Daoy (cell line): ENCODE measurements around the gene PSG2. TPM values are rescaled to one million over a fixed set of nuclear protein-coding genes. Genes with fewer than 3 reads are reported as not detected.
"Not testable (repeated sequence)": the region's sequence is repeated elsewhere in the genome, so short reads cannot be mapped to it uniquely, and the experiment has no call there.

Source experiments
- DNase-seq: peaks from one replicate; pipeline ENCODE4 v3.0.0-alpha.2; 2015; ENCODE audit warnings: low read depth
- total RNA-seq: library from RNA; depleted of rRNA; stranded (reverse); fragments of >200 nt; shearing (Covaris generic); gene quantifications from 2 replicates; pipeline ENCODE4 v1.2.3, GENCODE V29; 2014; rRNA removed

Gene PSG2
- total RNA-seq, 1 experiment from 2014 or later: not detected

DNA sequence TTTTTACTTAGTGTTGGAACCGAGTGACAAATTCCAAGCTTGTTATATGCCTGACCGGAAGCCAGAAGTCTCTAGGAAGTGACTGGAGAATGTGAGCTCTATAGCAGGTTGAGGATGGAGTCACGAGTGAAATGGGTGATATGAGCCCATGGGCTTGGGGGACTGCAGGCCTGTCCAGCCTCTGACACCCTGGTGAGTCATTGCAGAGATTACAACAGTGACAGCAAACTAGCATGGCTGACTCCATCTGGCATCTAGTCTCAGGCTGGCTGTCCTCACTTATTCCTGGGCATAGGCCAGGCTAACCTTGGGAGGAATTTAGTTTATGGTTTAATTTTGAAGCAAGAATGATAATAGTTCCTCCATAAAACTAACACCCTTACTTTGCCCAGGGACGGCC, 4.6 kb downstream of the PSG2 start:
- peak; percentile 68 for DNase-seq

DNA sequence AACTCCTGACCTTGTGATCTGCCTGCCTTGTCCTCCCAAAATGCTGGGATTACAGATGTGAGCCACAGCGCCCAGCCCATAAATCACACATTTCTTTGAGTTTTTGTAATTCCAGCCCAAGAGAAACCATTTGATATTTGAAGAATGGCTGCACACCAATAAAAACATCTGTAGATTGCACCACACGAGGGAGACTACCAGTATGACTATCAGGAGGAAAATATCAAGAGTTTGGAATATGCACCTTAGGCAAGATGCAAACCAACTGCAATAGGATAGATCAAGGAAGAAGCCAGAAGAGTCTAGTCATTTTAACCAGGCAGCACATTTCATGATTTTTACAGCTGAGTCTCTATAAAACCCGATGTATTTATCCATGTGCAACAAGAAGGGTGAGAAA, 20.1 kb downstream of the PSG2 start:
- not testable (repeated sequence) for DNase-seq

DNA sequence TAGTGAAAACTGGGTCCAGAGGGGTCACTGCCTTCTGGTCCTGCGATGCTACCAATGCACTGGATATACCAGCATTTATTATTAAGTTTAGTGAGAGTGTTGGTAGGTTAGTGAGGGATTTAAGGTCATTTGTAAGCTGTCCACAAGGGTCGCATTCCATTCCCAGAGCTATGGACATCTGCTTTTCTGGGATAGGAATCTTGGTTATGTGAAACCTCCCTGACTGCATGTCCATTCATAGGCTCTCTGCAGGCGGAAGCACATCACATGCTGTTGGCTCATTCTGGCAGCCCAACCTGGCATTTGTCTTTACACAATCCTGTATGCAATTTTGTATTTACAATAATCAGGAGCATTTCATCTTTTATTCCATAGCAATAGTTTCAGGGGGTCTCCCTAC, 21.2 kb downstream of the PSG2 start:
- not testable (repeated sequence) for DNase-seq

DNA sequence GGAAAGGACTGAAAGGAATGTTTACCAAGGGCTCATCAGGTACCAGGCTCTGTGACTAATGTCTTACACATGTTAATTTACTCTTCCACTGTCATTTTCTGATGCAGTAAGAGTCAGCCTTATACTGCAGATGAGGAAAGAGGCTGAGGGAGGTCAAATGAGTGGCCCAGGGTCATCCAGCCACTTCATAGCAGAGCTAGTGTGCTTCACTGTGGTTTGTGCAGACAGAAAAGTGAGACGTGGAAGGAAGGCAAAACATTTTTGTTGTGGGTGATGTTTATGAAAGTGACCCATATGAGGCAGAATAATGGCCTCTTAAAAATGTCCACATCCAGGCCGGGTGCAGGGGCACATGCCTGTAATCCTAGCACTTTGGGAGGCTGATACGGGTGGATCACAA, 22.2 kb downstream of the PSG2 start:
- DNase-seq: not testable (repeated sequence)

DNA sequence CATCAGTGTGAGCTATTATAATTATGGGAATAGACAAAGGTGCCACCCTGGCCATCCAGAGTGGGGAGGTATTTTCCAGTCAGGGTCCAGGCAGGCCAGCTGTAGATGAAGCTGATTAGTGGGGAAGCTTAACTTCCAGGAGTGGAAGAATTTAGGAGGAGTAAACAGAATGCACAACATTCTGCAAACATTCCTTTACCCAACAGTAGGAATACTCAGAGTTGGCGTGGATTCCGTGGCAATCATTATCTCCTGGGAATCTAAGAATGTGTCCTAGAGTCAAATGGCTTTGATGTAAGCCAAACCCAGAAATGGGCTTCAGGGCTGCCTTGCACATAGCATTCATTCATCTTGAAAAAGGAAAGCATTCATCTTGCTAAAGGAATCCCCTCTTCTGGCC, 23.0 kb downstream of the PSG2 start:
- DNase-seq: not testable (repeated sequence)

DNA sequence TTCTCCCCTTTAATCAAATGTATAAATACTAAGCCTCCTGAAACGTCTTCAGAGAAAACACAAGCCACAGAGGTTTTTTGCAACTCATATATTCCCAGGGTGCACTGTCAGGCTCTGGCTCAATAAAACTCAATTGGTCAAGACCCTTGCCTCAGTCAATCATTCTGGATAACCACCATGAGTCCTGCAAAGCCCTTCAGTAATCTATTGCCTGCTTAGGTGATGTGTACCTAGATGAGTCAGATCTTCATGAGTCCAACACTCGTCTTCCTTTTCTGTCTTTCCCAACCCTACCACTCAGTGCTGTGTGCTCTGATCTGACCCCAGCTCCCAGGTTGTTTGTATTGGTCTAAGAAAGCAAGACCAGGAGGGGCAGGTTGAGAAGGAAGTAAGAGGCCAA, 24.1 kb downstream of the PSG2 start:
- DNase-seq: not testable (repeated sequence)

DNA sequence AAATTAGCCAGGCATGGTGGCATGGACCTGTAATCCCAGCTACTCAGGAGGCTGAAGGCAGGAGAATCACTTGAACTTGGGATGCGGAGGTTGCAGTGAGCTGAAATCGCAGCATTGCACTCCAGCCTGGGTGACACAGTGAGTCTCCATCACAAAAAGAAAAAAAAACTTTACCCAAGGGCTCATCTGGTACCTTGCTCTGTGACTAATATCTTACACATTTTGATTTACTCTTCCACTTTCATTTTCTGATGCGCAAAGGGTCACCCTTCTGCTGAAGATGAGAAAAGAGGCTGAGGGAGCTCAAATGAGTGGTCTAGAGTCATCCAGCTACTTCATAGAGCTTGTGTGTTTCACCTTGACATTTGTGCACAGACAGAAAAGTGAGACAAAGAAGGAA, 34.5 kb downstream of the PSG2 start:
- DNase-seq: not testable (repeated sequence)

DNA sequence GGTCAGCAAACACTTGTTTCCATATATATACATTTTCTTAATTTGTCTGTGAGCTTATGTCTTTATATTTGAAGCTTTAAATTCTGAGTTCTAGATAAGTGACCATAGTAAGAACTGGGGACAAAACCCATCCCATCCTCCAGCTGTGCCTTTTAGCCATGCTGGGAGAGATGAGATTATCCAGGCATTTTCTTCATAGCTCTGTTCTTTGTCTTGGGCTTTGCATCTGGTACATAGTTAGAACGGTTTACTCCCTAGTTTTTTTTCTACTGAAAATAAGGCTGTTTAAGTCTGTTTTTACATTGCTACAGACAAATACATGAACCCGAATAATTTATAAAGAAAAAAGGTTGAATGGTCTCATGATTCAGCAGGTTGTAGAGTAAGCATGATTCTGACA, 35.9 kb downstream of the PSG2 start:
- DNase-seq: not testable (repeated sequence)

DNA sequence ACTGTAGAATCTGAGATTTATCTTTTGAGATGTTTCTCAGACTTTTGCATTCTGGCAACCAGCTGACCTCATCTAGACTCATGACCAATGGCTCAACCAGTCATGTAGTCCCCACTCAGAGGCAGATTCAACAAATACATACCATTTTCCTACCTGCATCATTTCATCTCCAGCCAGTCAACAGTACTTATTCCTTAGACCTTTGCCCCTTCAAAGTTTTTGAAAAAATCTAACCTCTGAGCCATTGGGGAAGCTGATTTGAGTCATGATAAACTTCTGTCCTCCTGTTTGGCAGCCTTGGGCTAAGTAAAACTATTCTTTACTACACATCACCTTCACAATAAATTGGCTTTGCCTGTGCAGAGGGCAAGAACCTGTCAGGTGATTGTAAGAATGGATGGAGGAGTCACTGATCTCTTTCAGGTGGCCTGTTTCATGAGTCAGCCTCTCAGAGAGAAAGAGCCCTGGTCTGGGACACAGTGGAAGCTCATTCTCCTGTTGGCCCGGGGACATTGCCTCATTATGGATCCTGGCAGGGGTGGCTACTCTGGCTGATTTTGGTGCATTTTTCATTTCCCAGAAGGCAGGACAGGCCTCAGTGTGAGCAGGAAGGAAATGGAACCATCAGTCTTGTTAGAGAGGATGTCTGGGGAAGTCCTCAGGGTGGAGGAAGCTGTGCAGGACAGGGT, 38.9 kb downstream of the PSG2 start:
- DNase-seq: not testable (repeated sequence)

DNA sequence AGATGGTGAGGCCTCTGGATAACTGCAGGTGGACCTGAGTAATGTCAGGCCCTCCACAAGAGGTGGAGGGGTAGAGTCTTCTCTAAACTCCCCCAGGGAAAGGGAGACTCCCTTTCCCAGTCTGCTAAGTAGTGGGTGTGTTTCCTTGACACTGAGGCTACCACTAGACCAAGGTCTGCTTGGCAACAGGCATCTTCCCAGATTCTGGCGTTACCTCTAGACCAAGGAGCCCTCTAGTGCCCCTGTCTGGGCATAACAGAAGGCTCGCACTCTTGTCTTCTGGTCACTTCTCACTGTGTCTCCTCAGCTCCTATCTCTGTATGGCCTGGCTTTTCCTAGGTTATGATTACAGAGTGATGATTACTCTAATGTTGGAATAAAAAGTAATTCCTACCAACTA, 50.9 kb downstream of the PSG2 start:
- peak; percentile 33 for DNase-seq

DNA sequence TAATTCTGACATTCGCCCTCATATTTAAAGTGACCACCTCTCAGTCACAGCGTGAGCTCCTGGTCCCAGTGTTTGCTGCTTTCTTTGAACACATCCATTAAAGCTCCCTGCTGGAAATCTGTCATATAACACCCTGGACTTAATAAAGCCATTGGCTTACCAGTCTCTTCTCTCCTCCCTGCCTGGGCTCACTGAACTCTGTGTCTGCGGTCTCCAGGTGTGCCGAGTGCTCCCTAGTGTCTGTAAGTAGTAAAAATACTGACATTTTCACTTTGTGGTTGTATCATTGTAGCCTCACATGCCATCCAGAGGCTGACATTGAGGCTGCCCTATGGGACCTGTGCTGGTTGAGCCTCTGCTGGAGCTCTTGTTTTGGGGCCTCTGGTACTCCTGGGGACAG, 53.6 kb downstream of the PSG2 start:
- no peak for DNase-seq

DNA sequence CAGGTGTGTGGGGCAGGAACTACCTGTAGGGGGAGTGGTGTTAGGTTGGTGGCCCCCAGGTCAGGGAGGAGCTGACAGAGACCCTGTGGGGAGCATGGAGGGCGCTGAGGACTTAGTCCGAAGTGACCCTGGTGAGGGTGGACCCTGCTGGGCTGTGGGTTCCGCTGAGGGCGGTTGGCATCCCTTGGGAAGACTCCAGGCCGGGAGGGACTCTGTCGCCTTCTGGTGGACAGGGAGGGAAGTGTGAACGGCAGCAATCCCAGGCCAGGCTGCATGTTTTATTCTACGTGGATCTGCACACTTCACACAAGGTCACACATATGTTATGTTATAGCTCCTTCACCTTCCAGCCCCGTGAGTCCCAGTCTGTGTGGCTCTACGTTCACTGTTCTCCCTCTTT, 54.5 kb downstream of the PSG2 start:
- peak; percentile 34 for DNase-seq

DNA sequence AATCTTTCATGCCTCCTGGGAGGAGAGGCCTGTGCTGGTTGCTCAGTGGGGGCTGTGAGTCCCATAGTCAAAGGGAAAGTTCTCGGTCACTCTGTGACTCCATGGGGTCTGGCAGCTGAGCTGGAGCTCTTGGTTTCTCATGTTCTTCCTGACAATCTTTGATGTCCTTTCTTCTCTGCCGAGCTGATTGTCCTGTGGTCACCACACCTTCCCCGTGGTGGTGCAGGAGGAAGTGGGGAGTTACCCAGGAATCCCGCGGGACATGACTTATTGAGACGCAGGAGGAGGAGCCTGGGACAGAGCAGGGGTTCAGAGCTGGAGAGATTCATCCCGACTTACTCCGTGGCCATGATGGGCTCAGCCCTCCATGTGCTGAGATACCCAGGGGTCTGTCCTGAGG, 55.4 kb downstream of the PSG2 start:
- not testable (repeated sequence) for DNase-seq

DNA sequence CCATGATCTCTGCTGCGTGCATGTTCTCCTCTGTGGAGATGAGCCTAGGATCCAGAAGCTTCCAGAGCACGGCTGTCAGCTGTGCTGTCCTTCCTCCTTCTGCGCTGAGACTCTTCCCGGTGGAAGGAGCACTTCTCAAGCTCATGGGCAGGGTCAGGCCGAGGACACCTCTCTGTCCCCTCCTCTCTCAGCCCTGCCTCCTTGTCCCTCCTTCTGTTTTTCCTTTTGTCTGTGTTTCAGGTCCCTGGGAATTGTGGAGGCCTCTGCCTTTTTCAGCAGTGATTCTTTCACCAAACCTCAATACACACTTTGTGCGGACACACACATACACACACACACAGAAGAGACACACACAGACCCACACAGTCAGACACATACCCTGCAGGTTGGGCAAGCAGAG, 56.1 kb downstream of the PSG2 start, which contains the start of gene PSG11:
Gene PSG11, minus strand, starts transcription at position 101 of the 400 bp plus-strand sequence. Its CDS starts 97 bp downstream, at position 4.
- not testable (repeated sequence) for DNase-seq

DNA sequence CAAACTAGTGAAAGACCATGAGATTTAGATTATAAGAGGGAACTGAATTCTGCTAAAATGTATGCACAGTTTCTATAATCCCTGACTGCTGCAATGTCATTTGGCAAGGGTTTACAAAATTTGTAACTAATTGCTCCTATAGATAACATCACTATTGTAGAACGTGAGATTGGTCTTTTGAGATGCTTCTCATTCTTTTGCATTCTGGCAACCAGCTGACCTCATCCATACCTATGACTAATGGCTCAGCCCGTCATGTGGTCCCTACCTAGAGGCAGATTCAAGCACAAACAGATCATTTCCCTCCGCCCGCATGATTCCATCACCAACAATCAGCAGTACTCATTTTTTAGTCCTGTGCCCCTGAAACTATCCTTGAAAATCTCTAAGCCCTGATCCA, 60.4 kb downstream of the PSG2 start:
- DNase-seq: peak; percentile 80

DNA sequence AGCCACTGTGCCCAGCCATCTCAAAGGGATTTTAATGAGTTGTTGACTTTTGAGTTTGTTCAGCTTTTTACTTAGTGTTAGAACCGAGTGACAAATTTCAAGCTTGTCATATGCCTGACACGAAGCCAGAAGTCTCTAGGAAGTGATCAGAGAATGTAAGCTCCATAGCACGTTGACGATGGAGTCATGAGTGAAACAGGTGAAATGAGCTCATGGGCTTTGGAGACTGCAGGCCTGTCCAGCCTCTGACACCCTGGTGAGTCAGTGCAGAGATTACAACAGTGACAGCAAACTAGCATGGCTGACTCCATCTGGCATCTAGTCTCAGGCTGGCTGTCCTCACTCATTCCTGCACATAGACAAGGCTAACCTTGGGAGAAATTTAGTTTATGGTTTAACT, 60.9 kb downstream of the PSG2 start:
- DNase-seq: peak; percentile 83

DNA sequence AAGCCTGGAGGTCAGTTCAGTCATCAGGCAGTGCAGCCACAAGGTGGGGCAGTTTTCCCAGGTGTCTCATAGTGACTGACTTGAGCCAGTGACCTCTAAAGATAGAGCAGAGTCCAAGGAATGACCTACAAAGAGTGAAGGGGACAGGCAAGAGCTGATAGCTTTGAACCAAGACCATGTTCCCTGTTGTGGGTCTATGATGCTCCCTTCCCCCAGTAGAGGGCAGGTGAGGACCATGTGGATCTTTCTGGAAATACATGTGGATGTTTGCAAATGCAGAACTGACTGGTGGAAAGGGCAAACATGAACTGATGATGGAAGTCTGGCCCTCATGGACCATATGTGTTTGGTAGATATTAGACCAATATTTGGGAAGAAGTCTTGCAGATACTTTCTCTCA, 62.9 kb downstream of the PSG2 start:
- peak; percentile 11 for DNase-seq

Other genes with a start within 250 kb of the PSG2 start
- not detected in 2 replicates for gene PSG1, start 203.0 kb downstream of the PSG2 start, total RNA-seq
- not detected in 2 replicates for gene PSG6, start 164.8 kb downstream of the PSG2 start, total RNA-seq
- gene PSG7, start 145.5 kb downstream of the PSG2 start, total RNA-seq: not detected in 2 replicates
- not detected in 2 replicates for gene PSG11, start 56.2 kb downstream of the PSG2 start, total RNA-seq
- 0.80 and 5.1 TPM in 2 replicates for gene PSG5, start 103.8 kb upstream of the PSG2 start, total RNA-seq
- gene PSG4, start 122.9 kb upstream of the PSG2 start, total RNA-seq: 0.27 and 0.69 TPM in 2 replicates
- gene PSG9, start 186.8 kb upstream of the PSG2 start, total RNA-seq: 0.29 and 0.60 TPM in 2 replicates